DOHH2 (cell line): ENCODE data around the gene ZSWIM5.

Experiments
- H3F3A ChIP-seq: fragments of 200-600 bp; sonication (generic), shearing (Covaris generic); 2 replicates; pipeline ENCODE4 v1.6.0; 2016; ENCODE audit warnings: antibody characterized with exemption, mild to moderate bottlenecking; ENCODE audit not compliant: control insufficient read depth, insufficient read depth
- H3K27ac ChIP-seq: fragments of 200-600 bp; sonication (generic); 2 replicates; pipeline ENCODE4 v1.5.1; 2014; ENCODE audit warnings: low read depth, mild to moderate bottlenecking, low read length, moderate library complexity
- H3K27me3 ChIP-seq: fragments of 200-600 bp; sonication (generic); 2 replicates; pipeline ENCODE4 v1.6.1; 2014; ENCODE audit warnings: mild to moderate bottlenecking, low read length, mixed read lengths; ENCODE audit not compliant: control insufficient read depth
- H3K36me3 ChIP-seq: fragments of 200-600 bp; sonication (generic); 2 replicates; pipeline ENCODE4 v1.6.1; 2014; ENCODE audit warnings: mild to moderate bottlenecking, low read length, moderate library complexity, mixed read lengths; ENCODE audit not compliant: control insufficient read depth
- H3K4me1 ChIP-seq: fragments of 200-600 bp; sonication (generic); 2 replicates; pipeline ENCODE4 v1.6.1; 2014; ENCODE audit warnings: mild to moderate bottlenecking, low read length, mixed read lengths; ENCODE audit not compliant: control insufficient read depth
- H3K4me2 ChIP-seq: fragments of 200-600 bp; sonication (generic); 2 replicates; pipeline ENCODE4 v1.6.0; 2014; ENCODE audit warnings: mild to moderate bottlenecking, low read length, moderate library complexity
- H3K4me3 ChIP-seq: fragments of 200-600 bp; sonication (generic); 2 replicates; pipeline ENCODE4 v1.5.1; 2014; ENCODE audit warnings: mild to moderate bottlenecking, low read length, mixed read lengths
- H3K79me2 ChIP-seq: fragments of 200-600 bp; sonication (generic); 2 replicates; pipeline ENCODE4 v1.6.1; 2014; ENCODE audit warnings: mild to moderate bottlenecking, low read length, mixed read lengths; ENCODE audit not compliant: control insufficient read depth
- H3K9me2 ChIP-seq: fragments of 200-600 bp; sonication (generic); replicated peaks from 2 replicates; pipeline ENCODE4 v1.6.1; 2014; ENCODE audit warnings: mild to moderate bottlenecking, low read length, mixed read lengths; ENCODE audit not compliant: control insufficient read depth
- H3K9me3 ChIP-seq: fragments of 200-600 bp; sonication (generic); 2 replicates; pipeline ENCODE4 v1.6.1; 2014; ENCODE audit warnings: antibody characterized with exemption, low read length, mixed read lengths; ENCODE audit not compliant: control insufficient read depth, insufficient read depth
- H4K20me1 ChIP-seq: fragments of 200-600 bp; sonication (generic); 2 replicates; pipeline ENCODE4 v1.6.0; 2014; ENCODE audit warnings: low read depth, mild to moderate bottlenecking, antibody characterized with exemption, low read length, moderate library complexity; ENCODE audit not compliant: control insufficient read depth, insufficient read depth
- EZH2phosphoT487 ChIP-seq: fragments of 200-600 bp; sonication (generic); IDR thresholded peaks from 2 replicates; pipeline ENCODE4 v1.6.1; 2017; ENCODE audit warnings: borderline replicate concordance, mild to moderate bottlenecking, antibody characterized with exemption, low read length, moderate library complexity, mixed read lengths
- TF ChIP-seq, protein P1 (sequence below): fragments of 200-600 bp; sonication (generic); IDR thresholded peaks from one replicate; pipeline ENCODE4 v1.5.1; 2014; ENCODE audit warnings: antibody characterized with exemption, mild to moderate bottlenecking, low read depth, low read length; ENCODE audit not compliant: poor library complexity, severe bottlenecking

ZSWIM5 gene

DNA sequence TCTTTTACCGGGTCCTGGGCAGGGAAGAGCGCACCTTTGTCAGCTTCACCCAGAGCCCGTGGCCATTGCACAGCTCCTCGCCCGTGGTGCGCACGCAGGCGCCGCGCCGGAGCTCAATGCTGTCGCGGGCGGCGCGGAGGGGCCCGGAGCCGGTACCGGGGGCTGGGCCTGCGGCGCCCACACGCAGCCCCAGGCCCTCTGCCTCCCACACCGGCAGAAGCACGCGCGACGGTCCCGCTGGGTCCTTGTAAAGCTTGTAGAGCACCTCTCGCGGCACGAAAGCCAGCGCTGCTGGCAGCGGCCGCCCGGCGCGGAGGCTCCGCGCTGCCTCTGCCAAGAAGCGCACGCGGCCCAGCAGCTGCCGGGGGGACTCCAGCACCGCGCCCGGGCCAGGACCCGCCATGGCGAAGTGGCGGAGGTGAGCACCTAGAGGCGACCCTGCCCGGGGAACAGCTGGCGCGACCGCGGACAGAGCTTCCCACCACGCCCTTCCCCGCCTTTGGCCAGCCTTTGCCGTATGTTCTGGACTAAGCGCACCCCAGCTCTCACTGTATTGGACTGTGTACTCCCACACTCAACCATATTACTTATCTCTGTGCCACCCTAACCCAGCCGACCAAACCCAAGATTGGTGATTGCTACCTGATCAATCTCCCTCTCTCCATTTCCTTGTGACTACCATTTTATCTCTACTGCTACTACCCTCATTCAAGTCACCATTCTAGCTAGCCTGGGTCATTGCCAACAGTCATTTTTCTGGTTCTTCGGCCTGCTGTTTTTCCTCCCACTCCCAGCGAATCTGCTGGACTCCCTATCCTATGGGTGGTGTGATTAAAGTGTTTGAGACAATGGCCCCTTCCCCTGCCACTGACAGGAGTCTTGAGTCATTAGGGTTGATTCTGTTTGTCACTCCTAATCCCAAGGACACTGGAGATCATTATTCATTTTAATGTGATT is 195.3 kb downstream of the ZSWIM5 start, which contains the start of gene HECTD3:
Gene HECTD3 (minus strand): TSS at position 470 of the 957 bp plus-strand sequence. CDS start 67 bp downstream, at position 403.
- H3K4me1 ChIP-seq, result peaks cover 30% of the 10 kb centered on the region
- peak within 1 kb of the TSS; percentile 39 for H3K27ac ChIP-seq
- peaks cover 17% of the 10 kb centered on the region for H3K79me2 ChIP-seq
- no peaks in the 10 kb centered on the region for H3K27me3 ChIP-seq
- TF ChIP-seq, protein P1, sequence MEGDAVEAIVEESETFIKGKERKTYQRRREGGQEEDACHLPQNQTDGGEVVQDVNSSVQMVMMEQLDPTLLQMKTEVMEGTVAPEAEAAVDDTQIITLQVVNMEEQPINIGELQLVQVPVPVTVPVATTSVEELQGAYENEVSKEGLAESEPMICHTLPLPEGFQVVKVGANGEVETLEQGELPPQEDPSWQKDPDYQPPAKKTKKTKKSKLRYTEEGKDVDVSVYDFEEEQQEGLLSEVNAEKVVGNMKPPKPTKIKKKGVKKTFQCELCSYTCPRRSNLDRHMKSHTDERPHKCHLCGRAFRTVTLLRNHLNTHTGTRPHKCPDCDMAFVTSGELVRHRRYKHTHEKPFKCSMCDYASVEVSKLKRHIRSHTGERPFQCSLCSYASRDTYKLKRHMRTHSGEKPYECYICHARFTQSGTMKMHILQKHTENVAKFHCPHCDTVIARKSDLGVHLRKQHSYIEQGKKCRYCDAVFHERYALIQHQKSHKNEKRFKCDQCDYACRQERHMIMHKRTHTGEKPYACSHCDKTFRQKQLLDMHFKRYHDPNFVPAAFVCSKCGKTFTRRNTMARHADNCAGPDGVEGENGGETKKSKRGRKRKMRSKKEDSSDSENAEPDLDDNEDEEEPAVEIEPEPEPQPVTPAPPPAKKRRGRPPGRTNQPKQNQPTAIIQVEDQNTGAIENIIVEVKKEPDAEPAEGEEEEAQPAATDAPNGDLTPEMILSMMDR, result no peak
- no peak for TF ChIP-seq EZH2phosphoT487
- no peaks in the 10 kb centered on the region for H3K9me2 ChIP-seq
- H3K36me3 ChIP-seq, result peaks cover 24% of the 10 kb centered on the region
- H4K20me1 ChIP-seq, result no peaks in the 10 kb centered on the region; the same call in 1 of the 2 replicates
- peak within 1 kb of the TSS; percentile 92 for H3K4me3 ChIP-seq
- no peaks in the 10 kb centered on the region for H3F3A ChIP-seq
- H3K4me2 ChIP-seq, result peak within 1 kb of the TSS; percentile 94
- no peaks in the 10 kb centered on the region for H3K9me3 ChIP-seq

DNA sequence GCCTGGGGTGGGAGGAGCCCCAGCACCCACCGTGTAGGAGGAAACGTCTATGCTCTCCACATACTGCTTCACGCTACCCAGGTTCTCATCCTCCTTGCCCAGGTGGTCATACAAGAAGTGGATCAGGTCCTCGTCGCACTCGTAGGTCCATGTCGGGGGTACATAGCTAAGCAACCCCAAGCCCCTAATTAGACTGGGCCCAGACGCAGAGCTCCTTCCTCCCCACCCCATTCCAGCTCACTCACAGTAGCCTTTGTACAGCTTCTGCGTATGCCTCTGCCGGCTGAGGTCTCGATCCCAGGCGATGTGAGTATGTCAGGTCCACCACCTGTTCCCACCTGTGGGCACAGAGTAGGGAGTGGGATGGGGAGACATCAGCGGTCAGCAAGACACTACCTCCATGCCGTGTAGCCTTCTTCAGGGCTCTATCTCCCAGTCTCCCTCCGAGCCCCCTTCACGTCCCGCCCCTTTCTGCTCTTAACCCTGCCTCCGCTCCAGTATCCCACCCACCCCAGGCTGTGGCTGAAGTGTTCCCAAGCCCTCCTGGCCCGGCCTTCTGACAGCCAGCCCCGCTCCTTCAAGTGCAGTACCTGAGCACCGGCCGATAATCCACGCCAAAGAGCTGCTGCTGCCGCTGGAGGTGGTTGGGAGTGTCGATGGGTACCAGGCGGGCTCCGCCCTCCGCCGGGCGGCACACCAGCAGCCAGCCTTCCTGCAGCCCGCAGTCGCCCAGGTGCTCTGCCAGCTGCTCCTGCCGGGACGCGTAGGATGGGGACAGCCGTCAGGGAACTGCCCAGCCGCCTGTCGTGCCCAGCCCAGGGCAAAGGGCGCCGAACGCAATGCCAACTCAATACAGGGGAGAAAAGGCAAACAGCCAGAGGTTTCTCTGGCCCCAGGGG is 196.2 kb downstream of the ZSWIM5 start:
- peaks cover 24% of the 10 kb centered on the region for H3K36me3 ChIP-seq
- no peak for TF ChIP-seq EZH2phosphoT487
- TF ChIP-seq, protein P1, result no peak
- H3K79me2 ChIP-seq, result peaks cover 17% of the 10 kb centered on the region
- no peaks in the 10 kb centered on the region for H3F3A ChIP-seq
- peak overlapping the region; percentile 94 for H3K4me2 ChIP-seq
- peaks cover 30% of the 10 kb centered on the region for H3K4me1 ChIP-seq
- no peaks in the 10 kb centered on the region for H3K9me2 ChIP-seq
- H3K27ac ChIP-seq, result no peak overlapping the region
- H4K20me1 ChIP-seq, result no peaks in the 10 kb centered on the region; the same call in 1 of the 2 replicates
- H3K4me3 ChIP-seq, result peak overlapping the region; percentile 92
- no peaks in the 10 kb centered on the region for H3K27me3 ChIP-seq
- H3K9me3 ChIP-seq, result no peaks in the 10 kb centered on the region

DNA sequence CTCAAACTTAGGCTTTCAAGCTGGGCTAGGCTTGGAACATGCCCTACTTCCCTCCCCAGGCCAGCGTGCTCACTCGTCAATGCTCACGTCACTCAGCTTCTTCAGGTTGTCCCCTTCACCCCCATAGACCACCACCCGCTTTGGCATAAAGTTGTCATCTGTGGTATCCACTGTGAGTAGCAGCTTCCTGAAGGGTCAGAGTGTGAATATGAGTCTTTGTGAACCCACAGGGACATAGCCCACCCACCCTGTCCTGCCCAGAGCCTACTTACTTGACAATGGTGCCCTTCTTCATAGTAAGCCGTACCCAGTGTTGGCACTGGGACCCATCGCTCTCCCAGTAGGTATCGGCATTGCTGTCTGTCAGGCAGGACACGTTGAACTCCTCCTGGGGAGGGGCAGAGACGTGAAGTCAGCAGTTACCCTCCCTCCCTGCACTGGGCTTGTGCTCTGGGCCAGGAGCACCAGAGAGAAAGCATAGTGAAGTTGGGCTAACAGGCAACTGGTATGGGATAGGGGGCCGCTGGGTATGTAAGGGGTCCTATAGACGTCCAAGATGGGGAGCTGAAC is 197.0 kb downstream of the ZSWIM5 start:
- H3K4me1 ChIP-seq, result peaks cover 29% of the 10 kb centered on the region
- no peak overlapping the region for H3K4me3 ChIP-seq
- peaks cover 16% of the 10 kb centered on the region for H3K36me3 ChIP-seq
- no peaks in the 10 kb centered on the region; the same call in 1 of the 2 replicates for H4K20me1 ChIP-seq
- no peak overlapping the region for H3K27ac ChIP-seq
- no peaks in the 10 kb centered on the region for H3K27me3 ChIP-seq
- H3K9me2 ChIP-seq, result no peaks in the 10 kb centered on the region
- H3K4me2 ChIP-seq, result peak overlapping the region; percentile 94; the same call in 1 of the 2 replicates
- H3F3A ChIP-seq, result no peaks in the 10 kb centered on the region
- H3K9me3 ChIP-seq, result no peaks in the 10 kb centered on the region
- peaks cover 17% of the 10 kb centered on the region for H3K79me2 ChIP-seq
- TF ChIP-seq, protein P1, result no peak
- TF ChIP-seq EZH2phosphoT487, result no peak
